ENCODE measurements around the gene TAS2R3.
"Not testable (repeated sequence)": the region's sequence is repeated elsewhere in the genome, so short reads cannot be mapped to it uniquely, and the experiment has no call there.

TAS2R3 gene, protein sequence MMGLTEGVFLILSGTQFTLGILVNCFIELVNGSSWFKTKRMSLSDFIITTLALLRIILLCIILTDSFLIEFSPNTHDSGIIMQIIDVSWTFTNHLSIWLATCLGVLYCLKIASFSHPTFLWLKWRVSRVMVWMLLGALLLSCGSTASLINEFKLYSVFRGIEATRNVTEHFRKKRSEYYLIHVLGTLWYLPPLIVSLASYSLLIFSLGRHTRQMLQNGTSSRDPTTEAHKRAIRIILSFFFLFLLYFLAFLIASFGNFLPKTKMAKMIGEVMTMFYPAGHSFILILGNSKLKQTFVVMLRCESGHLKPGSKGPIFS

DNA sequence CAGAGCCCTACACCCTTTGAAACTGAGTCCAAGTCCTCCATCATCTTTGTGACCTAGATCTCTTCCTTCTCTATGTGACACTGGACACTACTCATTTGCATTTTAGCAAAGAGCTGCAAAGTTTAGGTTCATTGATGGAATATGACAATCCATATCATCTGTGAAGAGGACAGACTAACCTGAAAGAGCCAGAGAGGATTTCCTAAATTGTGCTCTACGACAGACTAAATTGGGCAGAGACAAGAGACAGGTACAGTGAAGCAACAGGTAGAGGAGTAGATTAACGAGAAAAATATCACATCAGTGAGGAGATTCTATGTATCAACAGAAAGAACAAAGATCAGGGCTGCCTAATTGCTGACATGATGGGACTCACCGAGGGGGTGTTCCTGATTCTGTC, at the start of gene TAS2R3:
Gene TAS2R3, plus strand, starts transcription at position 301 of the 400 bp plus-strand sequence. Its CDS starts 62 bp downstream, at position 363.
- in situ Hi-C loops (cut with HindIII; ENCODE audit: low pct_ligation_motif_present, low pct_unique_long_range_greater_than_20kb, low sequenced_read_pairs): no loop called here
- no peak for DNase-seq

DNA sequence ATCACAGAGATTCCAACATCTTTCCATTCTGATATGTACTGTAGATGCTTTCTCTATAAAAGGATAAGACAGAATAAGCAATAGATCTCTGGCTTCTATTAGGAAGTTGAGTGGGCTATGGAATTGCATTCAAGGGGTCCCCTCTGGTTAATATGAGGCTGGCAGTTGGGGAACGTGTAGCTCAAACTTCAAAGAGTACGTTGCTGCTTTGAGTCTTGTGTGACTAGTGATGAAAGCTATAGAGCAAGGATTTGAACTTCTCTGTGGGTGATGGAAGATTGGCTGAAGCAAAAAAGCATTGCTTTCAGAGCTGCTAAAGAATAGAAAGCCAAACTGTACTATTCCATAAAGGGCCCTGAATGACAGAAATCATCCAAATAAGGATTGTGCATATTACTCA, 49.3 kb upstream of the TAS2R3 start:
- DNase-seq: no peak
- in situ Hi-C loops (cut with HindIII; ENCODE audit: low pct_ligation_motif_present, low pct_unique_long_range_greater_than_20kb, low sequenced_read_pairs): no loop called here

DNA sequence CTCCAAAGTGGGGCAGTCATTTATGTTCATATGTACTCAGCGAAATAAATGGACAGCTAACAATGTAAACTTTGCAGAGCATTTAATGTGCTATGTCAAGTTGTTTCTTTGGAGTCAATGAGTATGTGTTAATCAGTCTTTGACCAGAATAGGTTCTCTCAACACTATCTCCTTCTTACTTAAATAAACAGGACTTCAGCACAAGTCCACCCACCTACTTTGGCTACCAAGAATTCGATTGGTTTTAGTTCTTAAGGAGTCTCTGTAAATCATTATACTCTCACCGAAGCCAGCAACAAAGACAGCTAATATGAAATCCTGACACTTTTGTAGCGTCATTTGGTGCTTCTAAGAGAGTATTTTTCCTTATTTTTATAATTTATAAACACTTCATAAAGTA, 48.9 kb upstream of the TAS2R3 start:
- in situ Hi-C loops (cut with HindIII; ENCODE audit: low pct_ligation_motif_present, low pct_unique_long_range_greater_than_20kb, low sequenced_read_pairs): no loop called here
- no peak for DNase-seq

DNA sequence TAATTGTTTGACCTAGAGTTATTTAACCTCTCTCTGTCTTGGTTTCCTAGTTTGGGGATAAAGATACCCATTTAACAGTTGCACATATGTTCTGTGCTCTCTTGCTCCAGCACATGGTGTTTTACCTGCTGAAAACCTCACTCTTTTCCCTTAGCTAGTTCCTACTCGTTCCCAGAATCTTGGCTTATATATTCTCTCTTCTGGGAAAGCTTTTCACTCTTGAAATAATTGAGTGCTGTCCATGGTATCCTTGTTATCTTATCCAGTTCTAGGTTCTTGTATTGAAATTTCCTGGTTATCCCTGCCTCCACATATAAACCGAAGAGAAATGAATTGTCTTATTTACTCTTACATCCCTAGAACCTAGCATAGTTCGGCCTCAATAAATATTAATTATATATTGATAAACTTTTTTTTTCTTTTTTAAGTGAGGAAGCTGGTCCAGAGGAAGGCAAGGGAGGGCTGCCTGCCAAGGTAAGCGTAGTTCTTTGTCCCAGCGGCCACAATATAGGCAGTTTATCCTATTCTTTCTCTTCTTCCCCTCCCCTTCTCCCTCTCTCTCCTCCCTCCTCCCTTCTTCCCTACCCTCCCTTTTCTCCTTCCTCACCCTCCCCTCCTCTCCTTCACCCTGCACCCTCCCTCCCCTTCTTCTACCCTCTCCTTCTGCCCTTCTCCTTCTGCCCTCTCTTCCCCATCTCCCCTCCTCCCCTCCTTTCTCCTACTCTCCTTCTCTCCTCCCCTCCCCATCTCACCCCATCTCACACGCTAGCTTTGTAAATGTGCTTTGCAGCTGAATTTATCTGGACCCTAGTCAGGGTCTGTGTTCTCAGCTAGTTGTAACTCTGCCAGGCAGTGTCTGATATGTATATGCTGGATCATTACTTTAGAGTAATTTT, 47.9 kb upstream of the TAS2R3 start:
- DNase-seq: no peak
- in situ Hi-C loops (cut with HindIII; ENCODE audit: low pct_ligation_motif_present, low pct_unique_long_range_greater_than_20kb, low sequenced_read_pairs): no loop called here

DNA sequence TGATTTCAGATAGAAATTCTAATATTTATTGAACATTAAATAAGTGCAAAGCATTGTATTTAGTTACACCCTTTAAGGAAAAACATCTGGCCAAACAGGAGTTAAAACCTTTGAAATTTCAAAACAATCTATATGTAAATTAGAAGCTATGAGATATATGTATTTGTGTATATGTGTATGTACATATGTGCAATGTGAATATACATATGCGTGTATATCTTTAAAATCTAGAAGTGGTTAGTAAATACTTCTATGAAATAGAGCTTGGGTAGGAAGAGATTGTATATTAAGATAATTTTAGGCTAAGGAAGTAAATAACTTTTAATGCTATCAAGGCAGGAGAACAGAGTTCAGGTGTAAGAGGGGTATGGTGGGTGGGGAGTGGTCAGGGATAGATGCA, 46.4 kb upstream of the TAS2R3 start:
- in situ Hi-C loops (cut with HindIII; ENCODE audit: low pct_ligation_motif_present, low pct_unique_long_range_greater_than_20kb, low sequenced_read_pairs): no loop called here
- no peak for DNase-seq

DNA sequence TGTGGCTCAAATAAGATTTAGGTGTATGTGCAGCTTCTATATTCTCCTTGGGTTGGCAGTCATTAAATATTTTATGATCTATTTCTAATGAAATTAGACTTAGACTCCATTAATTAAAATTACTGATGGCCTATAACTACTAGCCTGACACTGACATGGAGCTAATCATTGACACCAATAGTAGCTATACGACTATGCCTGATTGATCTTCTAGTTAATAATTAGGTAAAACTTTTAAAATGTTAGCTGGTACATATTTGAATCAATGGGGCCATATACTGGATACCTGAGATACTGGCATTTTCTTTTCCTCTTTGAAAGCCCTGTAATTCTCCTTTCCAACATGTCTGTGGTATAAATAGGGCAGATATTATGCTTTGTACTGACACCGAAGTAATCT, 41.4 kb upstream of the TAS2R3 start:
- no peak for DNase-seq
- in situ Hi-C loops (cut with HindIII; ENCODE audit: low pct_ligation_motif_present, low pct_unique_long_range_greater_than_20kb, low sequenced_read_pairs): no loop called here

DNA sequence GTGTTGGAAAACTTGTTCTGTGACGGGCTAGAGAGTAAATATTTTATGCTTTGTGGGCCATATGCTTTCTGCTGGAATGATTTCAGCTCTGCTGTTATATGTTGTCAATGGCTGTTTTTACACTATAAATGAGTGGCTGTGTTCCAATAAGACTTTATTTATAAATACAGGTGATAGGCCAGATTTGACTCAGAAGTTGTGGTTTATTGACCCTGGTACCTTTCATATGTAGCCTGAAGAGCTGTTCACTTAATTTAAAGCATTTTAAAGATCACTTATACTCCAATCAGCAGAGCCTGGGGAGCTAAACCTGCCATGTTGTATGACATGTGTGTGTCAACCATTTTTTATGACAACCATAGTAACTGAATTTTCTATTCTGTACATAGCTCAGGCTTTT, 34.9 kb upstream of the TAS2R3 start:
- DNase-seq: no peak
- in situ Hi-C loops (cut with HindIII; ENCODE audit: low pct_ligation_motif_present, low pct_unique_long_range_greater_than_20kb, low sequenced_read_pairs): no loop called here

DNA sequence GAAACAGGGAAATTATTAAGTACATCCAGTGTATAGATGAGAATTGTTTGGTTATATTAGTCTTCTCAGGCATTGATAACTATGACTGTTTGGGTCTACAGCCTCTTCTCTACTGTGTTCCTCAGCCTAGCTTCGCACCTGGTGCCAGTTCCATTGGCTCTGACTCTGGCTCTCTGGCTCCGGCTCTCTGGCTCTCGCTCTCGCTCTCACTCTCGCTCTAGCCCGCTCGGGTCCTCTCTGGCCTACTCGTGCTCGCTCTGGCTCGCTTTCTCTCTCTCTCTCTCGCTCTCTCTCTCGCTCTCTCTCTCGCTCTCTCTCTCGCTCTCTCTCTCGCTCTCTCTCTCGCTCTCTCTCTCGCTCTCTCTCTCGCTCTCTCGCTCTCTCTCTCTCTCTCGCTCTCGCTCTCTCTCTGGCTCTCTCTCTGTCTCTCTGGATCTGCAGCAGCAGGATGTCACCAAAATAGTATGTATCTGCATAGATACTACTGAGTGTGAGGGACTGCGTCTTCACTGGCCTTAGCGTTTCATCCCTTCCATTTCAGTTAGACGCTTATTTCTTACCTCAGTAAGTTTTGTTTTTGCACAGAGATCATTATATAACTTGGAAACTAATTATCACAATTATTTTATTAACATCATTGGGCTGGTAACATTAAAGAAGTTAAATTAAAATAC, 32.3 kb upstream of the TAS2R3 start:
- DNase-seq: no peak
- in situ Hi-C loops (cut with HindIII; ENCODE audit: low pct_ligation_motif_present, low pct_unique_long_range_greater_than_20kb, low sequenced_read_pairs): no loop called here

DNA sequence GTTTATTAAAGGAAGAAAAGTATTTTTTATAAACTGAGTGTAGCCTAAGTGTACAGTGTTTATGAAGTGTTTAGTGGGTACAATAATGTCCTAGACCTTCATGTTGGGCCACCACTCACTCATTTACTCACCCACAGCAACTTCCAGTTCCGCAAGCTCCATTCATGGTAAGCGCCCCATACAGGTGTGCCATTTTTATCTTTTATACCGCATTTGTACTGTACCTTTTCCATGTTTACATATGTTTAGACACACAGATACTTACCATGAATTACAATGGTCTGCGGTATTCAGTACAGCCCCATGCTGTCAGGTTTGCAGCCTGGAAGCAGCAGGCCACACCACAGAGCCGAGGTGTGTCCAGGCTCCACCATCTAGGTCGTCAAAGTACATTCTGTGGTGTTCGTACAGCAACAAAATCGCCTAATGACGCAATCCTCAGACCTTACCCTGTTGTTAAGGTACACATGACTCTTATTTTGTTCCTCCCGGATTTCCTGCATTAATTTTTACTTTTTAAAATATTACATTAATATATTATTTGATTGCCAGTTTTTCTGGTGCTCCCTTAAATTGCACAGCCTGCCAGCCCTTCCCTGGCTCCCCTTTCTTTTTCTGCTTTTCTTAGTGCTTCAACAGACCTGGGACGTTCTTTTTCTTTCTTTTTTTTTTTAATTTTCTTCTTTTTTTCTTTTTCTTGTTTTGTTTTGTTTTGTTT, 26.6 kb upstream of the TAS2R3 start:
- in situ Hi-C loops (cut with HindIII; ENCODE audit: low pct_ligation_motif_present, low pct_unique_long_range_greater_than_20kb, low sequenced_read_pairs): no loop called here
- DNase-seq: no peak

DNA sequence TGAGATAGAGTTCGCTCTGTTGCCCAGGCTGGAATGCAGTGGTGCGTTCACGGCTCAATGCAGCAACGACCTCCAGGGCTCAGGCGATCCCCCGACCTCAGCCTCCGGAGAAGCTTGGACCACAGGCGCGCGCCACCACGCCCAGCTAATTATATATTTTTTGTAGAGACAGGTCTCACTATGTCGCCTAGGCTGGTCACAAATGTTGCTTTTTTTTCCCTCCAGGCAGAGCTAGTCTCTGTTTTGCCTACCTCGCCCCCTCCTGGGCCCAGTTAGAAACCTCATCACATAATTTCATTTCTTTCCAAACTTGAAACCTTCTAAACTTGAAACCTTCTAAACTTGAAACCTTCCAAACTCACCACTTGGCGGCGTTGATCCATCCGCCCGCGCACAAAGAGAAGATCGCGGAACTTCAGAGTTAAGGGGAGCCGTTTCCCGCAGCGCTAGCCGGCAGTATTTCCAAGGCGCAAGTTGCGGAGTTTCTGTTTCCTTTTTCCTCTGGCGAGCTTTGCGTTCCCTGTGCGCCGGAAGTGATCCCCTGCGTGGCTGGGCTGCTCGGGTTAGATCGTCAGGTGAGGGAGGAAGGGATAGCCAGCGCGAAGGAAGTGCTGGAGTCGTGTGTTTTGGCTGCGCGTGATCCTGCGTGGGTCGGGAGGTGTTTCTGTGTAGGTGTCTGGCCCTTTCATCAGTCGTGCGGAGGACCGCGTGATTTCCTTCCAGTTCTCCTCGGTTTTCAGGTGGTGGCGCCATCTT, 25.9 kb upstream of the TAS2R3 start, which contains the start of gene SSBP1:
Gene SSBP1, plus strand, starts transcription at position 523 of the 756 bp plus-strand sequence. CDS start 809 bp downstream, outside the sequence.
- peak; percentile 100 for DNase-seq
- in situ Hi-C loops (cut with HindIII; ENCODE audit: low pct_ligation_motif_present, low pct_unique_long_range_greater_than_20kb, low sequenced_read_pairs): no loop called here

DNA sequence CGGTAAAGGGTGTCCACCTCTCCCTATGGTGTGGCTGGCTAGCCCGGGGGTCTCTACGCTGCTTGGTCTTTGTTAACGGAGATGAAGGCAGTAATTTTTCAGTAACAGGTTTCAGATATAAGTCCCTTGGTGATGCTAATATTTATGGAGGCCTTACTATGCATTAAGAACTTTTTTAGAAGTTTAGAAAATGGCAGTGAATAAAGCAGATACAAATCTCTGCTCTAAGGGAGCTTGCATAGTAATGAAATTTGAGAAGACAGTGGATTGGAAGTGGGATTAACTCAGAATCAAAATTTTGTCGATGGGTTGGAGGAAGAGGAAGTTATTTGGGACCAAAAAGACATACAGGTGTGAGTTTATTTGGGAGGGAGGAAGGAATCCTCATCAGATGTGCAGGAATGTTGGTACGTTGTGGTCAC, 25.3 kb upstream of the TAS2R3 start:
- no peak for DNase-seq
- in situ Hi-C loops (cut with HindIII; ENCODE audit: low pct_ligation_motif_present, low pct_unique_long_range_greater_than_20kb, low sequenced_read_pairs): no loop called here

DNA sequence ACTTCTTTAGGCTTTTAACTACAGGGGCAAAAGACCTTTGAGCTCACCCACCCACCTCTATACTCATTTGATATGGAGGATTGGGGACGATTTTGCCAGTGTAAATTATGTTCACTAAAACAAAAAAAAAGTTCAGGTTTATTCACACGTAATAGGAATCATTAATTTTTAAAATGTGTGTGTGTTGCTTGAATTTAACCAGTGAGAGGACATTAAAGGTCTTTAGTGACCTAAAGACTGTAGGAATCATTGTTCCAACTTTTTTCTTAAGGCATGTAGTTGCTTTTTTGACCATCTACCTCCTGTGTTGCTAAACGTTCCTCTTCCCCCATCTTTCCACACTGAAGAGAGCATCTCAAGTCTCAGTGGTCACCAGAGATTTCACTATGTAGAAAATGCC, 24.6 kb upstream of the TAS2R3 start:
- DNase-seq: no peak
- in situ Hi-C loops (cut with HindIII; ENCODE audit: low pct_ligation_motif_present, low pct_unique_long_range_greater_than_20kb, low sequenced_read_pairs): no loop called here

DNA sequence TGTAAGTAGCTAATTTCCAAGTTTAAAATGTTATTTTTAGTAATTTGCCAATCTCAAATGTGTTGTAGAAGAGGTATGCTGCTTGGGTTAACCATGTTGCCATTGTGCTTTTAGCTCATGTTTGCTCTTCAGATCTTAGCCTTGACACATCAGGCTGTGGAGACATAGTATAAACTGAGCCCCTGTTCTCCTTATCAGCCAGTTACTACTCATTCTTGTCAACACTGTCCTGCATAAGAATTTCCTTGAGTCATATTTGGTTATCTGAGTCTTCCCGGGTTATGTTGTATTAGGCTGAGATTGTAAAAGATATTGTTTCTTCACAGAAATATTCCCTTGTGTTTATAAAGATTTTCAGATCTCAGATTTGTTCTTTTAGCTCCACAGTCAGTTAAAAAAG, 21.7 kb upstream of the TAS2R3 start:
- DNase-seq: no peak

DNA sequence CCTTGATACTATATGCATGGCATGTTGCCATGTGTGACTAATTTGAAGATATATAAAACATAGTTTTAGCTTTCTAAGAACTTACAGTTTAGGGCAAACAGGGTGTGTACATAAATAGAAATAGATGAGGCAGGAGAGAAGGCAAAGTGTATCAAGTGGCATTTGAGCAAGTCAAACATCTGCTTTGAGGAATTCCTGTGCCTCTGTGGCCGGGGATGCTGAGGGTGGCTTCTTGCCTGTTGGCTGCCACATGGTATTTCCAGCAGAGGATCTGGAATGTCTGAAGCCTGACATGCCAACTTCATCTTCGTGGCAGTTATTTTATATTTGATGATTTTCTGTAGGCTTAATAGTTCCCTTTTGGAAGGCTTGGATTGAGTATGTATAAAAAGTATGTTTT, 19.8 kb upstream of the TAS2R3 start:
- in situ Hi-C loops (cut with HindIII; ENCODE audit: low pct_ligation_motif_present, low pct_unique_long_range_greater_than_20kb, low sequenced_read_pairs): no loop called here
- no peak for DNase-seq

More for the DNA sequence above, 21.7 kb upstream of the TAS2R3 start:
- in situ Hi-C loops (cut with HindIII; ENCODE audit: low pct_ligation_motif_present, low pct_unique_long_range_greater_than_20kb, low sequenced_read_pairs): no loop called here

DNA sequence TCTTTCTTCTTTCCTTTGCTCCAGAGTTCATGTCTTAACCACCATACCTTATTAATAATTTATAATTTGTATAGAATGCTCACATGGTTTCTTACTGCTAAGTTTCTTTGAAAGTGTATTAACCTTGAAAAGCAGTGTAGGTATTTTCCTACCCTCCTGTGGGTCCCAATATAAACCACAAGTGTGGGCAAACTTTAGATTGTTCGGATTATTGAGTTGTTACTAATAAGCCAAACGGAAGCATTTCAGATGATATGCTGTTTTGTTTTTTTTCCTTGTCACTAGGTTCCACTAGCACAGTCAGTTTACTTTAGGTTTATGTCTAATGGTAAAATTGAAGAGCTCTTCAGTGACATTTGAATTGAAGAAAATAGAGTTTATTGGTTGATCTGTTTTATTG, 15.5 kb upstream of the TAS2R3 start:
- in situ Hi-C loops (cut with HindIII; ENCODE audit: low pct_ligation_motif_present, low pct_unique_long_range_greater_than_20kb, low sequenced_read_pairs): no loop called here
- peak; percentile 33 for DNase-seq

DNA sequence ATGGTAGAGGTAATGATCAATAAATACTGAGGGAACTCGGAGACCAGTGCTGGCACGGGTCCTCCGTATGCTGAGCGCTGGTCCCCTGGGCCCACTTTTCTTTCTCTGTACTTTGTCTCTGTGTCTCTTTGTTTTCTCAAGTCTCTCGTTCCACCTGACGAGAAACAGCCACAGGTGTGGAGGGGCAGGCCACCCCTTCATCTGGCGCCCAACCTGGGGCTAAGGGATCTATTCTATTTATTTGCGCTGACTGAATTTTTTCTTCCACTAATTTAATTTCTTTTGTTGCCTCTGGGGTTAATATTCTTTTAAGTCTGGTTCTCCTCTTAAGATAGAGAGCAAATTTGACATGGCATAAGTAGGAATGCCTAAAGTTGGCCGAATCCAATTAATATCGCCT, 12.0 kb upstream of the TAS2R3 start:
- in situ Hi-C loops (cut with HindIII; ENCODE audit: low pct_ligation_motif_present, low pct_unique_long_range_greater_than_20kb, low sequenced_read_pairs): not testable (repeated sequence)
- DNase-seq: peak; percentile 49

DNA sequence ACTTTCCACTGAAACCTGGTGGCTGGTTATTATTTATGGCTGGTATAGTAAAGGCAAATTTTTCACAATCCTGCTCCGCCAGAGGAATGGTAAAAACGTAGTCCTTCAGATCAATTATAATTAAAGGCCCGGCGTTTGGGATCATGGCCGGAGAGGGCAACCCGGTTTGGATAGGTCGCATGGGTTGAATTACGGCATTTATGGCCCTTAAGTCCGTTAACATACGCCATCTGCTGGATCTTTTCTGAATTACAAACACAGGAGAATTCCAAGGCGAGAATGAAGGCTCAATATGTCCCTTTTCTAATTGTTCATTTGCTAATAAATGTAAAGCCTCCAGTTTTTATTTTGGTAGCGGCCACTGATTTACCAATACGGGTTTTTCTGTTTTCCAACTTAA, 11.3 kb upstream of the TAS2R3 start:
- in situ Hi-C loops (cut with HindIII; ENCODE audit: low pct_ligation_motif_present, low pct_unique_long_range_greater_than_20kb, low sequenced_read_pairs): no loop called here
- peak; percentile 38 for DNase-seq

DNA sequence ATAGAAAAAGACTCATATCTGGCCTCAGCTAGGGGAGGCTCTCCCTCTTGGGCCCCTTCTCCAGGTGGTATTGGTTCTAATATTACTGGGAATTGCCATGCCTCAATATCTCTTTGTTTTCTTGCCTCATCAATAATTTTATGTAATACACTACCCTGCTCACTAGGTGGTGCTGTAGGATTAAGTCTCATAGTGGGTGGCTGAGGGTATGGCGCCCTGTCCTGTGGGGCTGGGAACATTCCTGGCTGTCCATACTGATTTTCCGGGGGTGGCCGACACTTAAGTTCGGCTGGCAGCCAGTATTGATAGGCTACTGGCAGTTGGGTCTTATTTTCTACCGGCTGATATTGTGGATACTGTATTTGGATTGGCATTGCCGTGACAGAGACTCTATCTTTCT, 9.0 kb upstream of the TAS2R3 start:
- in situ Hi-C loops (cut with HindIII; ENCODE audit: low pct_ligation_motif_present, low pct_unique_long_range_greater_than_20kb, low sequenced_read_pairs): no loop called here
- peak; percentile 66 for DNase-seq

All from ACHN (cell line).